ENCODE measurements around the gene ENO1.
"Not testable (repeated sequence)": the region's sequence is repeated elsewhere in the genome, so short reads cannot be mapped to it uniquely, and the experiment has no call there.

The ENO1 gene

DNA sequence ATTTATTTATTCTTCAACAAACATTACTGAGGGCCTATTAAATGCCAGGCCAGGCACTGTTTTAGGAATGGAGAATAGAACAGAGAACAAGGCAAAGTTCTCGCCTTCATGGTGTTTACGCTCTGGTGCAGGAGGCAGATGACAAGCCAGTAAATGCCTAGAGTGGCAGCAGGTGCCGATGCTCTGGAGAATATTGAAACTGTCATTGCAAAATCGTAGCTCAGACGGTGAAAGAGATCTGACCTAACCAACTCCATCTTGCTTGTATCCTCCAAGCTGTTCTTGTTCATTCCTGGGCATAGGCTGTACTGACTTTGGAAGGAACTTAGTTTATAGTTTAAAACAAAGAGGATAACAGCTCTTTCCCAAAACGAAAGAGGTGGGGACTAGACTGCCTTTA lies 13.5 kb upstream of the ENO1 start:
- no peak for FAIRE-seq

DNA sequence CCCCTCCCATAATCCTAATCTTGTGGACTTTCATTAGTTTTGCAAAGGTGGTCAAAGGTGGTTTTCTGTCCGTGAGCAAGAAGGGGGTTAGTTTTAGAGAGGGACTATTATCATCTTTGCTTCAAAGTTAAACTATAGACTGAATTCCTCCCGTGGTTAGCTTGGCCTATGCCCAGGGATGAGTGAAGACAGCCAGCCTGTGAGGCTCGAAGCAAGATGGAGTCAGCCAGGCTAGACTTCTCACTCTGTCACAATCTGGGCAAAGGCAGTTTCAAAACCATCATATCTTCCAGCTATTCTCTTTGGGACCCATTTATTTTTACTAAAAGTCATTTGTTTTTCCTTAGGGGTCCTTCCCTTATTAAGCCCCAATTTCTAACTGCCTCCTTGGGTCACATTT lies 12.9 kb upstream of the ENO1 start:
- no peak for FAIRE-seq

DNA sequence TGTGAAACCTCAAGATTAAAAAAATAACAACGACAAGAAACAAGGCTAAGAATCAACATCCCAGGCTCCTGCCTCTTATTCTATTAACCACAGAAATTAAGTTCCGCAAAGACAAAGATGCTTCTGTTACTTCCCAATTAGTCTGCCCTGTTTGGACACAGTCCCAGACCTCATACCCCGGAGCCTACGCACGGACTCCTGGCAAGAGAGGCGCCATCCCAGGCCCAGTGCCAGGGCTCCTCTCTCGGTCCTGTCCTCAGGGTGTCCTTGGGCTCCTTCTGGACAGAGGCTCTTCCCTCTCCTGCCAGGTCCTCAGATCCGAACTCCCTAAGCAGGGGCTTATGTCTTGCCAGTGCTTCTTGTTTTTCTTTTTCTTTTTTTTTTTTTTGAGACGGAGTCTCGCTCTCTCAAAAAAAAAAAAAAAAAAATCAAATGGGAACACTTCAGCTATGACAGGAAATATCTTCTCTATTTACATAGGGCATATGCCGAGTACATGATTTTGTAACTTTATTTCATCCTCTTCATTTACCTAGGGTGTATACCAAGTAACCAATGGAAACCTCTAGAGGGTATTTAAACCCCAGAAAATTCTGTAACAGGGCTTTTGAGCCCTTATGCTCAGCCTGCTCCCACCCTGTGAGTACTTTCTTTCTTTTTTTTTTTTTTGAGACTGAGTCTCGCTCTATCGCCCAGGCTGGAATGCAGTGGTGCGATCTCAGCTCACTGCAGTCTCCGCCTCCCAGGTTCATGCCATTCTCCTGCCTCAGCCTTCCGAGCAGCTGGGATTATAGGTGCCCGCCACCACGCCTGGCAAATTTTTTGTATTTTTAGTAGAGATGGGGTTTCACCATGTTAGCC lies 11.7 kb upstream of the ENO1 start:
- no peak for FAIRE-seq

DNA sequence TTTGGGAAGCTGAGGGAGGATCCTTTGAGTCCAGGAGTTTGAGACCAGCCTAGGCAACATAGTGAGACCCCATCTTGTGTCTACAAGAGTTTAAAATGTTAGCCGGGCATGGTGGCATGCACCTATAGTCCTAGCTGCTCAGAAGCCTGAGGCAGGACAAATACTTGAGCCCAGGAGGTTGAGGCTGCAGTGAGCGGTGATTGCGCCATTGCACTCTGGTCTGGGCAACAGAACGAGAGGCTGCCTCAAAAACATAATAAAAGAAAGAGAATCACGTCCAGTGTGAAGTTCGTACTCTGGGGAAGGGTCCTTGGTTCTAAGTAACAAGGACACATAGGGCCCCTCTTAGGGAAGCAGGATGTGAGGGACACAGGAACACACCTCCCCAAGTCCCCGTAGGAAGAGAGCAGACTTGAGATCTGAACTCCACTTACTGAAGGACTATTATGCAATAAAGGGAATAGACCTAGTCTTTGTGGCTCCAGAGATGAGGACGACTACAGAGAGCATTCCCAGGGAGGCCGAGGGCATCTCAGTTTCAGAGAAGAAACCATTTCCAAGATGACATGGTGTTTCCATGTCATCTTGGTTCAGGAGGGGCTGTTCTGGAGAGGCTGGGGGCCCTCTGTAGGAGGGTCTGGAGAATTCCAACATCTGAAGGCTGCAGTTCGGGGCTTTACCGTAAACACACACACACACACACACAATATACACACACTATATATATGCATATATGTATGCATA lies 10.8 kb upstream of the ENO1 start:
- no peak for FAIRE-seq

DNA sequence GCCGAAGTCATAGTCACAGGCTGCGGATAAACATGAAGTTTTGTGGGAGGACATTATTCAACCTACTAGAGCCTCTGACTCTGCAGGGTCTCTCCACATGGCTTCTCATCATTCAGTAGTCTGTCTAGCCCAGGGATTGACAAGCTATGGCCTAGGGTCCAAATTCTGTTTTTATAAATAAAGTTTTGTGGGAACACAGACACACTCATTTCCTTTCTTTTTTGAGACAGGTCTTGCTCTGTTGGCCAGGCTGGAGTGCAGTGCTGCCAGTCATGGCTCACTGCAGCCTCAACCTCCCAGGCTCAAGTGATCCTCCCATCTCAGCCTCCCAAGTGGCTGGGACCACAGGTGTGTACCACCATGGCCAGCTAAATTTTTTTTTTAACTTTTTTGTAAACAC lies 8.1 kb upstream of the ENO1 start:
- no peak for FAIRE-seq

DNA sequence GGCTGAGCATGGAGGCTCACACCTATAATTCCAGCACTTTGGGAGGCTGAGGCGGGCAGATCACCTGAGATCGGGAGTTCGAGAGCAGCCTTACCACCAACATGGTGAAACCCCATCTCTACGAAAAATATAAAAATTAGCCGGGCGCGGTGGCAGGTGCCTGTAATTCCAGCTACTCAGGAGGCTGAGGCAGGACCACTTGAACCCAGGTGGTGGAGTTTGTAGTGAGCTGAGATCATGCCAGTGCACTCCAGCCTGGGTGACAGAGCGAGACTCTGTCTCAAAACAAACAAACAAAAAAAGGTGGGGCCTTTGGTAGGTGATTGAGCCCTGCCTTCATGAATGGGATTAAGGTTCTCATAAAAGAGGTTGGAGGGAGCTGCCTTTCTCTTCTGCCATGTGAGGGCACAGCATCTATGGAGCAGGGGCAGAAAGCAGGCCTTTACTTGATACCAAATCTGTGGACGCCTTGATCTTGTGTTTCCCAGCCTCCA lies 7.6 kb upstream of the ENO1 start:
- not testable (repeated sequence) for FAIRE-seq

DNA sequence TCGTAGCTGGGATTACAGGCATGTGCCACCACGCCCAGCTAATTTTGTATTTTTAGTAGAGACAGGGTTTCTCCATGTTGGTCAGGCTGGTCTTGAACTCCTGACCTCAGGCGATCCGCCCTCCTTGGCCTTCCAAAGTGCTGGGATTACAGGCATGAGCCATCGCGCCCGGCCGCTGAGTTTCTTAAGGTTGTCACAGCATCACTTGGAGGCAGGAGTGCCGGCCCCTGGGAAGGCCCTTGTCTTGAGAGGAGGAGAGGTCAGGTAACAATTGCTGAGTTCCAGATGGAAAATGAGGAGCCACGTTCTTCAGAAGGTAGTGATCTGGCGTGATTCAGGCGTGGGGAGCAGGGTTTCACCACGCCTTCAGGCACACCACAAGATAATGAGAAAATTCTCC lies 5.6 kb upstream of the ENO1 start:
- not testable (repeated sequence) for FAIRE-seq

DNA sequence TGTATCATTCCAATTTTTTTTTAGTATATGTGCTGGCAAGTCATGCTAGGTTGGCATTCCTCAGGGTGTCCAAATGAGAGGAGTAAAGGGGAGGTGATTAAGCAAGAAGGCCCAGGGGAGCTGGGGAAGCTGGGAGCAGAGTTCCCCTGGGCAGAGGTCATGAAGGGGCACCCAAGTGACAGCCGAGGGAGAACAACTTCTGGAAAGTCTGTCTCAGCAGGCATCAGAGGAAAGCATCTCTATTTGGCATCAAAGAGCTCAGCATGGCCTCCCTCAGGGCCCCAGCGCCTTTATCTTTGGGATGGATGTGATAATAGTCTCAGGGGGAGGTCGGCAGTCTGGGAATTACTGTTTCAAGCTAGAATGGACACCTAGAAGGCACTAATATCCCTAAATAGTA lies 5.0 kb upstream of the ENO1 start:
- no peak for FAIRE-seq

DNA sequence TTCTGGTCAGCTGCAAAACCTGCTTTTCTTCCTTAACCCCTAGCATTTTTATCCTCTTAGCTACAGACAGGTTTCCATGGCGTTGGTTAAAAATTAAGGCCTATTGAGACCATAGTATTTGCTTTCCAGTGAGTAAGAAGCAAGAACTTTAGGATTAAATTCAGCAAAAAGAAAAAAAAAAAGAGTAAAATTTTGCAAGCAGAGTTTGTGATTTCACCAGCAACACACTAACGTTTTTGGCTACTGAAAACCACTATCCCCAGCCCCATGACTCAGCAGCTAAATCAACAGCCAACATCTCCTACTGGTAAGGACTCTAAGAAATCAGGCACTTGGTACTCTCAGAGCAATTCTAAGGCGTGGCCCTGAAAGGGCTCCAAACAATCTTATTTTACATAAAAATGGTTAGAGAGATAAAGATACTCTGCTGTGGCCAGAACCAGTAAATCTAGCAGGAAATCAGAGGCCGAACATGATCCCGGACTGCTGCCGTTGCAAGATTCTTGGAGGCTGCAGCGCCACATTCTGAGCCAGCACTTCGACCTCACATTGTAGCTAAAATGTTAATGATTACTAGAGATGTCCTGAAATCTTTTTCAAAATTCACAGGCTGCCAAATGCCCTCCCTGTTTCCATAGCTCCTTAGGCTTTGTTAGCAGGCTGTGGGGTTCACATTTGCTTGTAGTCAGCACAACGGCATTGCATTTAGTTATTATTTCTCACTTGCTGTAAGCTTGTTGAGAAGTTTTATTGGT lies 1.6 kb upstream of the ENO1 start:
- no peak for FAIRE-seq

DNA sequence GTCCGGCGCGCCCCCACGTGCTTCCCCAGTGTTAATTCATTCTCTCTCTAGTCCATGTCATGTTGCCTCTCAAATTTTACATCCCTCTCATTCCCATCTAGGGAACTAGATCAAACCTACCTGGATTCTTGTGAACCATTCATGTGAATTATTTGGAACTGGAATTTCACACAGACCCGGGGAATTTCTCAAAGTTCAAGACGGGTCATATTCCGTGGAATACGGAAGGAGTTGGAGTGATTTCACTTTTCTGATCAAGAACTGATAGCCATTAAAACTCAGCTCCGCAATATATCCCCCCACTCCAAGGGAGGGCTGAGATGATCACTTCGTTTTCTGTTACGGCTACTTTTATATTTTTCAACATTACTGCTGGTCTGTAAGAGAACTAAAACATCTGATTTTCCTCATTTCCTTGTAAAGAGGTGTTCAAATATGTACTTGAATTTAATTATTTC lies 1.0 kb upstream of the ENO1 start:
- no peak for FAIRE-seq

DNA sequence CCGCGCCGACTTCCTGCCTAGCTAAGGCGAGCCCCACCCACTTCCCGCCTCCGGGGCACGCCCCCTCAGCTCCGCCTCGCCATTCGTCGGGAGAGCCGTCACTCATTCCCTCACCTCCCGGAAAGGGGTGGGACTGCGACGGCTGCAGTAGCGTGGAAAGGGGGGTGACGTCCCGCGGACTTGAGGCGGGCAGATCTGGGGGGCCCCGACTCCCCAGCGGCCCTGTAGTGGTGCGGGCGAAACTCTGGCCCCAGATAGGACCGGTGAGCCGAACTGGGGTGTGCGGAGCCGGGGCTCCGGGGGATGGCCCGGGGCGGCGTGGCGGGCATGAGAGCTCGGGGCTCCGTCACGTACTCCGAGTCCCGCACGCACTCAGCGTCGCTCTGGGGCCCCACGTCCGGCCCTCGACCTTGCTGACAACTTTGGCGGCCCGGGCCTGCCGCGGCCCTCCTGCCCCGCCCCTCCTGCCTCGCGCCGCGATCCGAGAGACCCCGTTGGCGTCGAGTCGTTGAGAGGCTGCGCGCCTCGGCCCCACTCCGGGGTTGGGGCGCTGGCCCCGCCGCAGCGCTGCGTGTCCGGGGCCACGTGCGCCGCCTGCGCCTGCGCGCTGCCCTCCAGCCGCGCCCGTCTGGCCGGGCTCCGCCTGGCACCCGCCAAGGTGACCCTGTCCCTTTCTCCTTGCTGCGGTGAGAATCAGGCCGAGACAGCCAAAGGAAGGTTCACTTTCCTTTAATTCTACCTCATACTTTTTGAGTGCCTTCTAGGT lies 395 bp upstream of the ENO1 start:
- no peak for FAIRE-seq

DNA sequence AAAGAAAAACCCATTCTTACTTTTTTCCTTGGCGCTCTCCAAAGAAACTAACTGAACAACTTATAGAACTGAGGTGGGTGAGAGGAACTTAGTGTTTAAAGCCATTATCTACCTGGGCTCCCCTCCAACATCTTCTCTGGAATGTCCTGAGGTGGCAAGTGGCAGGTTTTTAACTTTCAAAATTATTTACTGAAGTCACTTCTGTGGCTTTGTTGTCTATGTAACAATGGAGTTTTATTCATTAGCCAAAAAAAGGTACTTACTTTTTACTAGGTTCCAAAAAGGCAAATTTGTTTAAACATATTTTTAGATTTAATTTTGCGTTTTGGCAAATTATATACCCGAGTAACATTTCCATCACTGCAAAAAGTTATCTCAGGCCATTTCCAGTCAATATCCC lies 2.4 kb downstream of the ENO1 start:
- FAIRE-seq, result no peak

DNA sequence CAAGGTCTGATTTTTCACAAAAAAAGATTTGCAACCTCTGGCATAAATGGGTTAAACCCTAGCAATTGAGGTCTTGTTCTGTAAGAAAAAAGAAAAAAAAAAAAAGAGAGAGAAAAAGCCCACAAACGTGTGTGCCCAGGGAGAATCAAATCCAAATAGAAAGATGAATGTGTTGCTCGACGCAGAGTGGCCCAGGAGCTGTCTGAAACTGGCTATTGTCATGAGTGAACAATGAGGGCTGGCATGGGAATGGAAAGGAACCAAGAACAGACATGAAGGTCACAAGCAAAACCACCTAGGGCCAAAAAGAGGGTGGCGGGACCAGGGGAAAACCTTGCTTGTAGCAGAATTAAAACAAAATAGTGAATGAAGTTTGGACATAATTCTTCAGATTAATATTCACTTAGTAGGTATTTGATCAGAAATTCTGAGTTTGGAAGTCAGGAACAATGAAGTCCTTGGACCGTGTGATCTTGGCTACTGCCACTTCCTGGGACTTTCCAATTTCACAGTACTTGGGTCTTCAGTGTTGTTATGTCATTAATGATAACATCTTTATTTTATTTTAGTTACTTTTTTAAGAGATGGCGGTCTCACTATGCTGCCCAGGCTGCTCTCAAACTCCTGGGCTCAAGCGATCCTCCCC lies 3.1 kb downstream of the ENO1 start:
- no peak for FAIRE-seq

DNA sequence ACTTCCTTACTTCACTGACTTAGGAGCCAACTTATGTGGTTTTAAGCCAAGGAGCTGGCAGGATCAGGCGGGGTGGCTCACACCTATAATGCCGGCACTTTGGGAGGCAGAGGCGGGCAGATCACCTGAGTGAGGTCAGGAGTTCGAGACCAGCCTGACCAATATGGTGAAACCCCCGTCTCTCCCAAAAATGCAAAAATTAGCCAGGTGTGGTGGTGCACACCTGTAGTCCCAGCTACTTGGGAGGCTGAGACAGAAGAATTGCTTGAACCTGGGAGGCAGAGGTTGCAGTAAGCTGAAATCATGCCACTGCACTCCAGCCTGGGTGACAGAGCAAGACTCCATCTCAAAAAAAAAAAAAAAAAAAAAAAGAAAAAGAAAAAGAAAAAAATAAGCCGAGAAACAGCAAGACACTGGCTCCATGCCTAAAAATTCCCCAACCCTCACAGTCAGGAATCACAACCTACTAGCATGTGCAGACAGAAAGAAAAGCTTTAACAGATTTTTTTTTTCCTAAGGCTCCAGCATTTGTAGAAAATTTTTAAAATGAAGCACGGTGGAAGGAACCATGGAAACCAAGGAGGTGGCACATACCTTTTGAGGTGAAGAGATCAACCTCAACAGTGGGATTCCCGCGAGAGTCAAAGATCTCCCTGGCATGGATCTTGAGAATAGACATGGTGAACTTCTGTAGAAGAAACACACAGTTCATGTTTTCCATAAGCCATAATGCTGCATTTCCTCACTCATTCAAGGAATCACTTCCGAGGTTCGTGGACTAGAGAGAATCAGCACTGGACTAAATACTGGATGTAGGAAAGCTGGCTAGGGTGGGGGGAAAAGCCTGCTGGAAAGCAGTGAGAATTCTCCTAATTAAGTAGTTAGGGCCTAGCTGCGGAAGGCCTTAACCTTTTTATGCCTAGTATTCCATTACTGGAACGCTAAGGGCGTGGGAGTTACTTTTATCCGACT lies 4.0 kb downstream of the ENO1 start:
- no peak for FAIRE-seq

DNA sequence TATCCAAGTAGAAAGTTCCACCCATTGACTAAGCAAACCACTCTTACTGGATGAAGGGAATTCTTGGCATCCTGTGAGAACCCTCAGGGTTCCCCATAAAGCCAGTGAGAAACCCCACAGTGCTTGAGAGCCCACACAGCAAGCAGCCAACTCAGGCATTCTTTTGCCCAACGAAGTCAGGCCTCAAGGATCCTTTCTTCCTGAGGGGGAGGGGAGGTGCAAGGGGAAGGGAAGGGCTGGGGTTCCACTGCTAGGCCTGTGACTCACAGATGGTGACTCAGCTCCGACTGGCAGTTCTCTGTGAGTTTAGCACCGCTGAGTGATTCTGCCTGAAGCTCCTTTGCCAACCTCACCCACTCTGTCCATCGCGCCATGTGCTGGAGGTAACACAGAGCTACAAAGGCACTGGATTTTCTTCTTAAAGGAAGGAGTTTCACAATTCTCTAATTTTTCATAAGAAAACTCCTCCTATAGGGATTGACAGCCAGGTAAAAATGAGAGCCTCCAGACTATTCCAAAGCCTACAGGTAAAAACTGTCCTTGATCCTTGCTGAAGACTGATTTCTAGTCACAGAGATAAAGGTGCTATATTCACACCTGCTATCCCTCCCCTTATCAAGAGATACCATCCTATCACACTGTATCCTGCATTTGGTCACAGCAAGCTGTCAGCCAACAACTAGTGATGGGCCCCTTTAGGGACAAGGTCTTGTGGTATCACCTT lies 4.8 kb downstream of the ENO1 start:
- no peak for FAIRE-seq

DNA sequence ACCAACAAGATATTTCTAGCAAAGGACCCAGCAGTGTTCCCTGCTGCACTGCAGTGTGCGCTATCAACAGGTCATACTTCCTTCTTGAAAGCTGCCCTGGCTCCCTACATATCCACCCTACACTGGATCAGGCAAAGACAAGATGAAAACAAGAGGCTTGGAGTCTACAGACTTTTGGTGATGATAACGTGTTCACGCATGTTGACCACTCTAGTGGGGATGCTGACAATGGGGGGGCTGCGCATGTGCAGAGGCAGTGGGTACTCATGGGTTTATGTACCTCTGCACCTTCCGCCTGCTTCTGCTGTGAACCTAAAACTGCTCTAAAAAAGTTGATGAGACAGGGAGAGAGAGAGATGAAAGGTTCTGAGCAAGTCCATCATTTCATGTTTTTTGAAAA lies 5.5 kb downstream of the ENO1 start:
- no peak for FAIRE-seq

DNA sequence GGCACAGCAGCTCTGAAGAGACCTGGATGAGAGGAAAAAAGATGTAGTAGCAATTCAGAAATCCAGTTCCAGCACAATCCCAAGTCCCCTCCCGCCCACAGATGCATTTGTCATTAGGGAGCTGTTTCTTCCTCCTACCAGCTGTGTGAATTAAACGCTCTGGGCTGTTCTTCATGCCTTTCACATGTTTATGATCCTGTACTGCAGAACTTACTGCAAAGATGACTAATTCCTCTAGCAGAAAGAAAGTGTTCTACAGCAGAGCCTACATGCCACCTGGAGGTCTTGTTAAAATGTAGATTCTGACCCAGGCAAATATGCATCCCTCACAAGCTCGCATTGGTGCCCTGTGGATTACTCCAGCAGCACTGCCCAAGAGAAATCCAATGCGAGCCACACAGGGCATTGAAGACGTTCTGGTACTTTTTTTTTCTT lies 6.5 kb downstream of the ENO1 start:
- no peak for FAIRE-seq

DNA sequence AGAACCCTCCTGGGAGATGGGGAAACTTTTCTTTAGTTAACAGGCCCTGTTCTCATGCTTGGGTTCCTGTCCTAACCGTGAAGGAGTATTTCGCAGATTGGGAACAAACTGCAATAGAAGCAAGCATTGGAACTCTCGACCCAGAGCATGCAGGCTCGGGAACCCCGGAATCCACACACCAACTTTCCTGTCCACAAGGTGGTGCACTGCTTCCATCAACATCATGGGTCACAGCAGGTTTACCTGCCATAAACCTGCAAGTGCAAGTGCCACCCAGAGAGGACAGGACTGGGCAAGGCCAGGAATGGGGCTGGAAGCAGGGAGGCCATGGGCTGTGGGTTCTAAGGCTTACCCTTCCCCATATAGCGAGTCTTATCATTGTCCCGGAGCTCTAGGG lies 6.9 kb downstream of the ENO1 start:
- no peak for FAIRE-seq

DNA sequence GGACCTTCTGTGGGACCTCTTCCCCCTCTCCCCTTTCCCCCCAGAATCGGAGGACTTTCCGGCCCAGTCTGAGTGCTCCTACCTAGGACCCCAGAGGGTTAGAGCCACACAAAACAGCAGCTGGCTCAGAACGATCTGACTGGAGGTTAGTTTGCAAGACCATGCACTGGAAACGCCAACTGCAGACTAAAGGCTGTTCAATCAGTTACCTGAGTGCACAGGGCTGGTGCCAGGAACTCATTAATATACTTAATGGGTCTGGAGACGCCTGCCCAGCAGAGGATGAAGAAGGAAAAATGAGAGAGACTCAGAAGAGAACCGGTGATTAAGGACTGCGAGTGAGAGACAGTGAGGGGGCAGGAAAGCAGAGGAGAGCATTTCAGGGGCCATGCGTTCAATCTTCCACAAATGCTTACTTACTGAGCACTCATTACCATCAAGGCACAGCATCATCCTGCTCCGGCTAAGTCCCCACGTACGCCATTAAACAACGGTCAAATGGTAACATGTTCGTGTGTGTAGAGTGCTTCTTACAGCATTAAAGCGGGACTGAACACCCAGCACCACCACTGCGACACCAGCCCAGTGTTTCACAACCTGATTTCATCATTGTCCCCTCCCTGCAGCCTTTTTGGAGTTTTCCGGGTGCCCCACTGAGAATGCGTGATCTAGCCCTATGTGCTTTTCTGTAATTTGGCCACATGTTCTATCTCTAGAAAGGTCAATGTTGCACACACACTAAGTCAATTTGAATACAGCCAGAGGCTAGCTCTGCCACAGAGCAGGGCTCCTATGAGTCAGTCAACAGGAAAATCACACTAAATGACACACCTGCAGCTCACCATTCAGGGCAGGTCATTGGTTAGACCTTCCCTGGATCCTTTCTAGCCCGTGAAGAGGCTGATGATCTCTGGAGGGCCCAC lies 7.6 kb downstream of the ENO1 start:
- no peak for FAIRE-seq

All from colon (tissue), 2 donors.